Fibroblast of skin of right biceps (primary cell): ENCODE measurements around the gene FLYWCH2.
"Not testable (repeated sequence)": the region's sequence is repeated elsewhere in the genome, so short reads cannot be mapped to it uniquely, and the experiment has no call there.

Experiments used
- DNase-seq: peaks from one replicate; pipeline ENCODE4 v3.0.0-alpha.2; 2013

Gene FLYWCH2

GRCh38 chr16:2915196-2915929, 32.3 kb downstream of the FLYWCH2 start:
- no peak for DNase-seq

GRCh38 chr16:2919511-2920255, 36.7 kb downstream of the FLYWCH2 start:
- DNase-seq, result peak; percentile 65

- no peak for DNase-seq
These were observed 40.5 kb downstream of the FLYWCH2 start for GRCh38 chr16:2923481-2923880.

- no peak for DNase-seq
These were observed 42.1 kb downstream of the FLYWCH2 start for GRCh38 chr16:2924901-2925755.

- DNase-seq, result no peak
These were observed 43.1 kb downstream of the FLYWCH2 start for GRCh38 chr16:2925951-2926649.

- DNase-seq, result no peak
These were observed 43.6 kb downstream of the FLYWCH2 start for GRCh38 chr16:2926650-2926999.

GRCh38 chr16:2927010-2927646, 44.1 kb downstream of the FLYWCH2 start:
- peak; percentile 82 for DNase-seq

GRCh38 chr16:2928151-2928550, 45.1 kb downstream of the FLYWCH2 start:
- DNase-seq, result not testable (repeated sequence)

GRCh38 chr16:2928796-2929195, 45.8 kb downstream of the FLYWCH2 start:
- DNase-seq, result no peak

GRCh38 chr16:2929693-2930092, 46.7 kb downstream of the FLYWCH2 start:
- DNase-seq, result no peak

- DNase-seq, result no peak
These were observed 47.2 kb downstream of the FLYWCH2 start for GRCh38 chr16:2930236-2930635.

GRCh38 chr16:2931231-2931914, 48.4 kb downstream of the FLYWCH2 start:
- not testable (repeated sequence) for DNase-seq

GRCh38 chr16:2933136-2933535, 50.1 kb downstream of the FLYWCH2 start:
- DNase-seq, result no peak

GRCh38 chr16:2933701-2934100, 50.7 kb downstream of the FLYWCH2 start:
- no peak for DNase-seq

- no peak for DNase-seq
These were observed 51.4 kb downstream of the FLYWCH2 start for GRCh38 chr16:2934450-2934849.

- DNase-seq, result no peak
These were observed 53.5 kb downstream of the FLYWCH2 start for GRCh38 chr16:2936436-2937011.

- no peak for DNase-seq
These were observed 54.2 kb downstream of the FLYWCH2 start for GRCh38 chr16:2937170-2937569.

GRCh38 chr16:2938206-2938605, 55.2 kb downstream of the FLYWCH2 start:
- no peak for DNase-seq

- no peak for DNase-seq
These were observed 57.0 kb downstream of the FLYWCH2 start for GRCh38 chr16:2939968-2940367.

- no peak for DNase-seq
These were observed 59.0 kb downstream of the FLYWCH2 start for GRCh38 chr16:2942045-2942444.

- DNase-seq, result not testable (repeated sequence)
These were observed 60.7 kb downstream of the FLYWCH2 start for GRCh38 chr16:2943716-2944115.
